Measurements from ENCODE around the gene TMED4.
"Not testable (repeated sequence)": the region's sequence is repeated elsewhere in the genome, so short reads cannot be mapped to it uniquely, and the experiment has no call there.

Gene TMED4

DNA sequence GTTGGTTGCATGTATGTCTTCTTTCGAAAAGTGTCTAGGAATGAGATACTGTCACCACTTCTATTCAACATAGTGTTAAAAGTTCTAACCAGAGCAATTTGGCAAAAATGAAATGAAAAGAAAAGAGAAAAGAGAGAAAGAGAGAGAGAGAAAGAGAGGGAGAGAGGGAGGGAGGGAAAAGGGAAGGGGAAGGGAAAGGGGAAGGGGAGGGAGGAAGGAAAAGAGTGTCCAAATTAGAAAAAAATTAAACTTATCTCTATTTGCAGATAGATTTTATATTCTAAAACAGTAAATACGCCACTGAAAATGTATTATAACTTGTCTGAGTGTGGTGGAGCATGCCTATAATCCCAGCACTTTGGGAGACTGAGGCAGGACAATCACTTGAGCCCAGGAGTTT, 24.5 kb downstream of the TMED4 start:
- peaks cover 8% of the 10 kb centered on the region for H3K4me1 ChIP-seq (ENCODE audit: control insufficient read depth, insufficient read depth, low read length, unreplicated experiment)
- no peaks in the 10 kb centered on the region for H3K36me3 ChIP-seq (ENCODE audit: insufficient read depth, low read length)
- H2AFZ ChIP-seq (ENCODE audit: low read length, unreplicated experiment): no peak overlapping the region
- H3K79me2 ChIP-seq (ENCODE audit: control insufficient read depth, insufficient read depth, low read length, unreplicated experiment): no peaks in the 10 kb centered on the region
- no peak overlapping the region for H3K4me3 ChIP-seq (ENCODE audit: low read depth, low read length)
- H3K27me3 ChIP-seq (ENCODE audit: insufficient read depth, low read length): no peaks in the 10 kb centered on the region
- H3K27ac ChIP-seq (ENCODE audit: low read depth, low read length): no peak overlapping the region

DNA sequence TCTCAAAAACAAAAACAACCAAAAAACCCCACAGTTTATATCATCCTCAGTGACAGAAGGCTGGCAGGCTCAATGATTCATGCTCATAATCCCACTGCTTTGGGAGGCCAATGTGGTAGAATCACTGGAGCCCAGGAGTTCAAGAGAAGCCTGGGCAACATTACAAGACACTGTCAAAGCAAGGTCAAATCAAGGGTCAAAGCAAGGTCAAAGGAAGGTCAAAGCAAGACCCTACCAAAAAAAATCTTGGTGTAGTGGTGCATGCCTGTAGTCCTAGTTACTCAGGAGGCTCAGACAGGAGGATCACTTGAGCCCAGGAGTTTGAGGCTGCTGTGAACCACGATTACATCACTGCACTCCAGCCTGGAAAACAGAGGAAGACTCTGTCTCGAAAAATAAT, 26.7 kb downstream of the TMED4 start:
- Histone ChIP-seq H3K4me1 (ENCODE audit: control insufficient read depth, insufficient read depth, low read length, unreplicated experiment) (no peaks in the 10 kb centered on the region), H3K27me3 (ENCODE audit: insufficient read depth, low read length) (no peaks in the 10 kb centered on the region)

DNA sequence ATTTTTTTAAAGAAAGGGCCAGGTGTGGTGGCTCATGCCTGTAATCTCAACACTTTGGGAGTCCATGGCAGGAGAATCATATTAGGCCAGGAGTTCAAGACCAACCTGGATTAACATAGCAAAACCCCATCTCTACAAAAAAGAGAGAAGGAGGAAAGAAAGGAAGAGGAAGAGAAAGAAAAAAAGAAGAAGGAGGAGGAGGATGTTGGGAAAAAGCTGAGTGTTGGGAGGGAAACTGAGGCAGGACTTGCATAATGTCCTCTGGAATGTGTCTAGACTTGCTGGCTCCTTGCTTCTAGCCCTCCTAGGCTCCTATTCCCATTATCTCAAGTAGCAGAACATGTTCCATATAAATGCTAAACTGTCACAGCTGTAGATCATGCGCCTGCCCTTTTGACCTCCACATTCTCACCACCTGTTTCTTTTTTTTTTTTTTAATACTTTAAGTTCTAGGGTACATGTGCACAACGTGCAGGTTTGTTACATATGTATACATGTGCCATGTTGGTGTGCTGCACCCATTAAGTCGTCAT, 29.5 kb downstream of the TMED4 start:
- H3K27ac ChIP-seq (ENCODE audit: low read depth, low read length); H3K36me3 ChIP-seq (ENCODE audit: insufficient read depth, low read length); H2AFZ ChIP-seq (ENCODE audit: low read length, unreplicated experiment); H3K4me3 ChIP-seq (ENCODE audit: low read depth, low read length); H3K27me3 ChIP-seq (ENCODE audit: insufficient read depth, low read length); H3K79me2 ChIP-seq (ENCODE audit: control insufficient read depth, insufficient read depth, low read length, unreplicated experiment): not testable (repeated sequence)
- H3K4me1 ChIP-seq (ENCODE audit: control insufficient read depth, insufficient read depth, low read length, unreplicated experiment): peaks cover 21% of the 10 kb centered on the region

More for the DNA sequence above, 26.7 kb downstream of the TMED4 start:
- Histone ChIP-seq H3K27ac (ENCODE audit: low read depth, low read length) (no peak overlapping the region), H2AFZ (ENCODE audit: low read length, unreplicated experiment) (no peak overlapping the region), H3K79me2 (ENCODE audit: control insufficient read depth, insufficient read depth, low read length, unreplicated experiment) (no peaks in the 10 kb centered on the region), H3K36me3 (ENCODE audit: insufficient read depth, low read length) (no peaks in the 10 kb centered on the region), H3K4me3 (ENCODE audit: low read depth, low read length) (no peak overlapping the region)

DNA sequence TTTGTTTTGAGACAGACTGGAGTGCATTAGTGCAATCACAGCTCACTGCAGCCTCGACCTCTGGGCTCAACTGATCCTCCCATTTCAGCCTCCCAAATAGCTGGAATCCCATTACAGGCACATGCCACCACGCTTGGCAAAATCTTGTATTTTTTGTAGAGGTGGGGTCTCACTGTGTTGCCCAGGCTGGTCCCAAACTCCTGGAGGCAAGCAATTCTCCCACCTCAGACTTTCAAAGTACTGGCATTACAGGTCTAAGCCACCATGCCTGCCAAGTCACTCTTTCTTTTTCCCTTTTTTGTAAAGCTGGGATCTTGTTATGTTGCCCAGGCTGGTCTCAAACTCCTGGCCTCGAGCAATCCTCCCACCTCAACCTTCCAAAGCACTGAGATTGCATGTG, 32.6 kb downstream of the TMED4 start:
- peaks cover 23% of the 10 kb centered on the region for H3K4me1 ChIP-seq (ENCODE audit: control insufficient read depth, insufficient read depth, low read length, unreplicated experiment)
- no peaks in the 10 kb centered on the region for H3K27me3 ChIP-seq (ENCODE audit: insufficient read depth, low read length)
- H3K4me3 ChIP-seq (ENCODE audit: low read depth, low read length): no peak overlapping the region
- no peak overlapping the region for H2AFZ ChIP-seq (ENCODE audit: low read length, unreplicated experiment)
- no peaks in the 10 kb centered on the region for H3K79me2 ChIP-seq (ENCODE audit: control insufficient read depth, insufficient read depth, low read length, unreplicated experiment)
- H3K27ac ChIP-seq (ENCODE audit: low read depth, low read length): no peak overlapping the region
- H3K36me3 ChIP-seq (ENCODE audit: insufficient read depth, low read length): no peaks in the 10 kb centered on the region

DNA sequence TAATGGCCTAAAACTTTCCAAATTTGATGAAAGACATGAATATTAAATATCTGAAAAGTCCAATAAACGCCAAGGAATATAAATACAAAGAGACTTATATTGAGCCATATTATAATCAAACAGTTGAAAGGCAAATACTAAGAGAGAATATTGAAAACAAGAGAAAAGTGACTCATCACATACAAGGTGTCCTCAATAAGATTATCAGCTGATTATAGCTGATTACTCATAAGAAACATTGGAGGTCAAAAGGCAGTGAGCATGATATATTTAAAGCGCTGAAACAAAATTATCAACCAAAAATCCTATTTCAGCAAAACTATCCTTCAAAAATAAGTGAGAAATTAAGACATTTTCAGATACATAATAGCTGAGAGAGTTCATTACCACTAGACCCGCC, 33.1 kb downstream of the TMED4 start:
- Histone ChIP-seq H2AFZ (ENCODE audit: low read length, unreplicated experiment) (no peak overlapping the region), H3K4me1 (ENCODE audit: control insufficient read depth, insufficient read depth, low read length, unreplicated experiment) (peaks cover 23% of the 10 kb centered on the region), H3K79me2 (ENCODE audit: control insufficient read depth, insufficient read depth, low read length, unreplicated experiment) (no peaks in the 10 kb centered on the region), H3K36me3 (ENCODE audit: insufficient read depth, low read length) (no peaks in the 10 kb centered on the region), H3K27ac (ENCODE audit: low read depth, low read length) (no peak overlapping the region), H3K4me3 (ENCODE audit: low read depth, low read length) (no peak overlapping the region), H3K27me3 (ENCODE audit: insufficient read depth, low read length) (no peaks in the 10 kb centered on the region)

DNA sequence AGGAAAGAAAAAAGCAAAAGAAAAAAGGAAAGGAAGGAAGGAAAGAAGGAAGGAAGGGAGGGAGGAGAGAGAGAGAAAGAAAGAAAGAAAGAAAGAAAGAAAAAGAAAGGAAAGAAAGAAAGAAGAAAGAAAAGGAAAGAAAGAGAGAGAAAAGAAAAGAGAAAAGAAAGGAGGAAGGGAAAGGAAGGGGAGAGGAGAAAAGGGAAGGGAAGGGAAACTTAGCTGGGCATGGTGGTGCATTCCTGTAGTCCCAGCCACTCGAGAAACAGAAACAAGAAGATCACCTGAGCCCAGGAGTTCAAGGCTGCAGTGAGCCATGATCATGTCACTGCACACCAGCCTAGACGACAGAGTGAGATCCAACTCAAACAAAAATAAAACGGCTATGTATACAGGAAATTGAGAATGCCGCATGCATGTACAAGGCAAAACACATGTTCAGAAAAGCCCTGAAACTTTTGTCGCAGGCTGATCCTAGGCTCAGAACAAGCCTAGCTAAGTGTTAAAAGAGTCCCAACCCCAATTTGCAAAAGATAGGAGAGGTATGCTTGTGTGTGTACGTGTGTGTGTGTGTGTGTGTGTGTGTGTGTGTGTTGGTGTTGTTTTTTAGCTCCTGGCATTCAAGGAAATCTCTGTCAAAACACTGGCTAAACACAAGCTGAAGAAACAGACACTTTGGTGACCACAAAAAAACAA, 34.3 kb downstream of the TMED4 start:
- peak overlapping the region; percentile 64 for H2AFZ ChIP-seq (ENCODE audit: low read length, unreplicated experiment)
- H3K27ac ChIP-seq (ENCODE audit: low read depth, low read length): no peak overlapping the region
- H3K4me1 ChIP-seq (ENCODE audit: control insufficient read depth, insufficient read depth, low read length, unreplicated experiment): peaks cover 32% of the 10 kb centered on the region

DNA sequence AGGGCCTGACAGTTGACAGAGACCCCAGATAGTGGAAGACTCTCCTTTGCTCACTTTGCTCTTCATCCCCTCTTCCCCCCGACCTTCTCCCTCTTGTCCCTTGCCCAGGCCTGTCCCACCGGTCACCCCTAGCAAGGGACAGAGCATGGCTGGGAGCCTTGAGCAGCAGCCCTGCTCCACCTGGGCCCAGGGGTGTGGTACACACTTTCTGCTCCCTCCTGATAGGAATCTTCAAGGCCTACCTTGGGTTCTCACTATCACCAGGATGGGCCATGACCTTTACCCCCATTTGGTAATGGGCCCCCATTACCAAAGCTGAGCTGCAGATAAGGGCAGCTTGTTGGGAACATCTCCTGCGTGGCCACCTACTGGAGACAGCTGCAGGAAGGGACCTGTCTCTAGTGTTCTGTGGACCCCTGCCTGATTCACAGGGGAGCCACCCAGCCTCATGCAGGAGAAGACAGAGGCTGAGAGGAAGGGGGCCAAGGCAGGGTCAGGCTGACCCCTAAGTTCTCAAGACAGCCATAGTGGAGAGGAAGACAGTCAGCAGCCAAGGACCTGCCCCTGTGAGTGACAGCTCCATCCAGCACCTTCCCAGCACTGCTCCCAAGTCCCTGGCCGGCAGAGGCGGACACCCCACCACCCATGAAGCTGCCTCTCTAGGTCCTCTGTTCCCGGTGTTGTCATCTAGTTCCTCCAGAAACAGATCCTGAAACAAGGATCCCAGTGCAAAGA, 40.0 kb downstream of the TMED4 start:
- no peak overlapping the region for H3K4me3 ChIP-seq (ENCODE audit: low read depth, low read length)
- H3K4me1 ChIP-seq (ENCODE audit: control insufficient read depth, insufficient read depth, low read length, unreplicated experiment): peaks cover 9% of the 10 kb centered on the region
- H3K79me2 ChIP-seq (ENCODE audit: control insufficient read depth, insufficient read depth, low read length, unreplicated experiment): no peaks in the 10 kb centered on the region
- no peak overlapping the region for H3K27ac ChIP-seq (ENCODE audit: low read depth, low read length)
- no peak overlapping the region for H2AFZ ChIP-seq (ENCODE audit: low read length, unreplicated experiment)
- H3K36me3 ChIP-seq (ENCODE audit: insufficient read depth, low read length): no peaks in the 10 kb centered on the region
- H3K27me3 ChIP-seq (ENCODE audit: insufficient read depth, low read length): no peaks in the 10 kb centered on the region

More for the DNA sequence above, 34.3 kb downstream of the TMED4 start:
- H3K4me3 ChIP-seq (ENCODE audit: low read depth, low read length): peak overlapping the region; percentile 36; the same call in 1 of the 2 replicates
- no peaks in the 10 kb centered on the region for H3K27me3 ChIP-seq (ENCODE audit: insufficient read depth, low read length)
- H3K79me2 ChIP-seq (ENCODE audit: control insufficient read depth, insufficient read depth, low read length, unreplicated experiment): no peaks in the 10 kb centered on the region
- no peaks in the 10 kb centered on the region for H3K36me3 ChIP-seq (ENCODE audit: insufficient read depth, low read length)

DNA sequence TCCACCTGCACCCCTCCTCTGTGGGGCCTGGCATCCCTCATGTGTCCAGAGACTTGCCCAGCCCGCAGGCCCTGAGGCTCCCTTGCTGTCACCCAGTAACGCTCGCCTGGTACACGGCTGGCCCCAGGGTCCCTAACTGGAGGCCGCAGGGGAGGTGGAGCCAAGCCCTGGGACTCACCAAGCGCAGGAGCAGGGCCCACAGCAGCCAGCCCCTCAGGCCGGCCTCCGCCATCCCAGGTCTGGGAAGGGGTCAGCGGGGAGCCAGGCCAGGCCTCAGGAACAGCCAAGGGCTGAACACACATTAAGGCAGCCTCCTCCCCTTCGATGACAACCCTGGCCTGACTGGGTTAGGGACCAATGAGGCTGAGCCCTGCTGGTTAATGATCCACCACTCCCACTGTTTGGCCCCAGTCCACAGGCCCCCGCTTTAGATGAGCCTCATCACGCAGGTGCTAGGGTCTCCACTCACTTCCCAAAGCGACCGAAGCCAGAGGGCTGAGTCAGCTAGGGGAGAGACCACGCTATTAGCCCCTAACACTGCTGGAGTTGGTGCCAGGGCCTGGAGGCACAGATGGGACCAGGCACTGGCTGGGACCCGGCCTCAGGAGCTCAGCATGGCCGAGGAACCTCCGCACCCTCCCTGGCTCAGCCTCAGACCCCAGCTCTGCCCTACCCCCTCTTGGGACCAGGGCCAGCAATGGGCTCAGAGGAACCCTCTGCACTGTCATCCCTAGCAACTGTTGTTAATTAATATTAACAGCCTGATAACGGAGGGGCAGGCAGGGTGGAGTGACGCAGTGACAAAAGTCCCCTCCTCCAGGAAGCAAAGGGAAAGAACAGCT, 40.8 kb downstream of the TMED4 start, which contains the start of gene NPC1L1:
NPC1L1 (minus strand) TSS at position 303 of the 842 bp plus-strand sequence; CDS start at position 232, 71 bp downstream.
- Histone ChIP-seq H3K4me1 (ENCODE audit: control insufficient read depth, insufficient read depth, low read length, unreplicated experiment) (peaks cover 9% of the 10 kb centered on the region), H3K4me3 (ENCODE audit: low read depth, low read length) (no peak within 1 kb of the TSS)

DNA sequence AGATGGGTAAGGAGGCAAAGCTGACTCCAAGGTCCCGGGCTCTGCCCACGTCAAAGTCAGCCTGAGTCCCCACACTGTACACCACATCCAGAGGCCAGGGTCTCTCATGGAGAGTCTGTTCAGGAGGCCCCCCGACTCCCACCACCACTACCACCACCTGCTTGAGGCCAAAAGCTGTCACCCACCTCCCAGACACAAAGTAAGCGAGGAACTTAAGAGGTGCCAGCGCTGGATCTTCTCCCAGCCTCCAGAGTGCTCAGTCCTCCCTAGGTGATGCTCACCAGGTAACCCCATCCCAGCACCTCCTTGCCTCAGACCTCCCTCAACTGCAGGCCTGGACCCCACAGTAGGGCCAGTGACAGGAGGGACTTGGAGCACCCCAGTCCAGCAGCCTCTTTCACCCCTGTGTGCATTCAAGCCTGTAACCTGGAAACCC, 41.4 kb downstream of the TMED4 start:
- Histone ChIP-seq H3K4me3 (ENCODE audit: low read depth, low read length) (no peak overlapping the region), H3K79me2 (ENCODE audit: control insufficient read depth, insufficient read depth, low read length, unreplicated experiment) (no peaks in the 10 kb centered on the region), H3K27me3 (ENCODE audit: insufficient read depth, low read length) (no peaks in the 10 kb centered on the region), H3K27ac (ENCODE audit: low read depth, low read length) (no peak overlapping the region), H3K36me3 (ENCODE audit: insufficient read depth, low read length) (no peaks in the 10 kb centered on the region), H2AFZ (ENCODE audit: low read length, unreplicated experiment) (no peak overlapping the region), H3K4me1 (ENCODE audit: control insufficient read depth, insufficient read depth, low read length, unreplicated experiment) (peaks cover 9% of the 10 kb centered on the region)

More for the DNA sequence above, 40.8 kb downstream of the TMED4 start, which contains the start of gene NPC1L1:
- Histone ChIP-seq H3K27ac (ENCODE audit: low read depth, low read length) (no peak within 1 kb of the TSS), H3K79me2 (ENCODE audit: control insufficient read depth, insufficient read depth, low read length, unreplicated experiment) (no peaks in the 10 kb centered on the region), H3K36me3 (ENCODE audit: insufficient read depth, low read length) (no peaks in the 10 kb centered on the region), H2AFZ (ENCODE audit: low read length, unreplicated experiment) (no peak within 1 kb of the TSS), H3K27me3 (ENCODE audit: insufficient read depth, low read length) (no peaks in the 10 kb centered on the region)

Measured in ACC112 (cell line).